GM18873 (cell line): ENCODE measurements around the gene UBXN10.
"Not testable (repeated sequence)": the region's sequence is repeated elsewhere in the genome, so short reads cannot be mapped to it uniquely, and the experiment has no call there.

Experiments used
- ATAC-seq: cut with Tn5 transposase; IDR thresholded peaks from one replicate; pipeline ENCODE4 v1.9.1; 2021; ENCODE audit warnings: mild to moderate bottlenecking, moderate library complexity, moderate number of reproducible peaks; ENCODE audit not compliant: unreplicated experiment, low FRiP score

The UBXN10 gene

DNA sequence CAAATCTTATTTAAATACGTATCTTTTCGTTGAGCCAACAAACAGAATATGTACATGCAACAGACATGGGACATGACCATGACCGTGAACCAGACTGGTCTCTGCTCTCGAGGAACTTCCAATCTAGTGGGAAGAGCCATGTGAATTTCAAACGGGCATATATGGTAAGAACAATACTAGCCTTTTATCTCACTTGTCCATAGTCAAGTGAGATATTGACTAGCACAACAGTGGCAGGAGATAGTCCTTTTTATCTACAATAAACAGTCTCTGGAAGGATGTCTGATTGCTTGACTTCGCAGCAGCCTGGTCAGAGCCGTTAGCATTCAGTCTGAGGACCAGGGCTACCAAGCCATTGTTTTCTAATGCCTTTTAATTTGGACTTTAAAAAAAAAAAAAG is 13.0 kb downstream of the UBXN10 start:
- ATAC-seq = no peak

DNA sequence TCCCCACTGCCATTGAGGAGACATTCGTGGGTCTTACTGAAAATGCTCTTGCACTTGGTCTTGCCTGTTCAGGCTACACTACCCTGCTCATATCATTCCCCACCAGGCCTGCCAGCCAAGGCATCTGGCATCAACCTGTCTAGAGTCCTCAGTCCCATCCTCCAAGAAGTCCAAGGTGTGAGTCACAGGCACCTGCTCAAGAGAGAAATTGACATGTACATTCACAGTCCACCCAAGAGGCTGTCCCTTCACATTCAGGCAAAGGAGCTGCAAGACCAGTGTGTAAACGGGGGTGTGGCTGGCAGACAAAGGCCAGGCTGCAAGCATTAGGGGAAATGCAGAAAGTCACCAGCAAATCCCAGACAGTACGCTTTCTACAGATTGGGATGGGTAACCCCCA is 13.5 kb downstream of the UBXN10 start:
- ATAC-seq = no peak

DNA sequence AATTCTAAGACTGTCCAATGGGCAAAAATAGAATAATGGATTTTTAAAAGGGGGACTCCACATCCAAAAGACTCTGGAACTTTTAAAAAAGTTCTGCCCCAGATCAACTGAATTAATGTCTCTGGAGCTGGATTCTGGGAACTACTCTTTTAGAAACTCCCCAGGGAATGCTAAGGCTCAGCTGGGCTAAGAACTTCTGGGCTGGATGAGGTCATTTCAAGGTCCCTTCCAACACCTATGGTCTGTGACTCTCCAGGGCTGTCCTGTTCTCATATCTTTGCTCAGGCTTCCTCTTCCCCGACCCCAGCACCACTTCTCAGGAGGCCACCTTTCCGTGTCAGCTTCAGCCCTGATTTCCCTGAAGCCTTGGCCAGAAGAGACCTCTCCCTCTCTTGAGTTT is 13.9 kb downstream of the UBXN10 start:
- ATAC-seq = no peak

DNA sequence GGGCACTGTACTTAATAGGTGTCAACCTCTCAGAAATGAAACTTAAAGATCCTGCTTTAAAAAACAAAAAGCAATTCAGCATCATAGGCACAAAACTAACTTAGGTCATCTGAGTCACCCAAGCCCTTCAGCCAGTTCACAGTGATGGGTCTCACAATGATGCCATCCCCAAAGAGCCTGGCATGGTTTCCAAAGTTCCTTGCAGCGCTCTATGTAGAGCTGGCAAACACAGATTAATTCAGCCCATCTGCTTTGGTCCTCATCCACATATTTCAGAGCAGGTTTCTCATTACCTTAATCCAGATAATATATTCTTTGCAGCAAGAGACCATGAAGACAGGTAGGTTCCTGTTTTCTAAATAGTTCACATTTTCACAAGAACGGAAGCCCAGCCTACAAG is 15.1 kb downstream of the UBXN10 start:
- no peak for ATAC-seq

DNA sequence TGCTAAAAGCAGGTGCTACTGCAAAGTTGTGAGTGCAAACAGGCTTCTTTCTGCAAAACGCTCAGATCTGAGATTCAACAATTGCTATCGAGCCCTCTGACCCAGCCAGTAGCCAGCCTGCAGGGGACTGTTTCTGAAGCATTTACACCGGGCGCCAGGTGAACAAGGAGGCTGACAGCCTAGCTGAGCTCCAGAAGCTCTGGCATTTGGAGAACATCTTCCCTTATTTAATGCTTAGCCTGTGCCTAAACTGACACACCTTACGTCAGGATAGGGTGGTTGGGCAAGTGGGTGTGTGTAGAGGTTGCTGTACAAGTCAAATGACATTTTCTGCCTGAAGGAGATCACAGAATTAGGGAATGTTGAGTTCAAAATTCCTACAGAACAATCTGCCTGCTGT is 16.3 kb downstream of the UBXN10 start:
- ATAC-seq = no peak

DNA sequence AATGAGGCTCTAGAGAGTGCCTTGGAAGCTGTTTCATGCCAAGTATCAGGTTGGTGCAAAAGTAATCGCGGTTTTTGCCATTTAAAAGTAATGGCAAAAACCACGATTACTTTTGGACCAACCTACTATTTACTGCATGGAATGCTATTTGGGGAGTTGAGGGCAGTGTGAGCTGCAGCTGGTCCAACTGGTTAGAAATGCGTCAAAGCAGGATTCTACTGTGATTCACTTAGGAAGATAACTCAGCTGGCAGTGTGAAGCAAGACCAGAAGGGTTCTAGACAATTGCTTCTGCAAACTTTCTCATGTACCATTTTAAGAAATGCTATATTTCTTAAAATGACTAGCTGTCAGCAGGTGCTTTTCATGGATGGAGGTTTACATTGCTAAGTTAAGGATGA is 21.6 kb downstream of the UBXN10 start:
- no peak for ATAC-seq

DNA sequence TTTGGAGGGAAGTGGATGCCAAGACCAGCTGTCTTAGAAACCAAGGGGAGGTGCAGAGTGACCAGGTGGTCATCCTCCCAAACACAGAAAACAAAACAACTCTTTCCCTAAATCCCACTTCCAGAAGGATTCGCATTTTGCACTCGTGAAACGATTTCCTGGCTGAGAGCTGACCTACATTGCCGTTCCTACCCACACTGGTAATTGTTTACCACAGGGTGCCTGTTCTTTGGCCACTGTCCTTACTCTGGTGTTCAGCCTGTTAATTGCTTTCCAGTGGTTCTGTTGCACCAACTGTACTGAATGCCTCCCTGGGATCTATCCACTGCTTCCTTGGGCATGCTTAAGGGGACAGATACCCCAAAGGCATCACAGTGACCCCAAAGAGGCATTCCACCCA is 23.6 kb downstream of the UBXN10 start:
- ATAC-seq = no peak

DNA sequence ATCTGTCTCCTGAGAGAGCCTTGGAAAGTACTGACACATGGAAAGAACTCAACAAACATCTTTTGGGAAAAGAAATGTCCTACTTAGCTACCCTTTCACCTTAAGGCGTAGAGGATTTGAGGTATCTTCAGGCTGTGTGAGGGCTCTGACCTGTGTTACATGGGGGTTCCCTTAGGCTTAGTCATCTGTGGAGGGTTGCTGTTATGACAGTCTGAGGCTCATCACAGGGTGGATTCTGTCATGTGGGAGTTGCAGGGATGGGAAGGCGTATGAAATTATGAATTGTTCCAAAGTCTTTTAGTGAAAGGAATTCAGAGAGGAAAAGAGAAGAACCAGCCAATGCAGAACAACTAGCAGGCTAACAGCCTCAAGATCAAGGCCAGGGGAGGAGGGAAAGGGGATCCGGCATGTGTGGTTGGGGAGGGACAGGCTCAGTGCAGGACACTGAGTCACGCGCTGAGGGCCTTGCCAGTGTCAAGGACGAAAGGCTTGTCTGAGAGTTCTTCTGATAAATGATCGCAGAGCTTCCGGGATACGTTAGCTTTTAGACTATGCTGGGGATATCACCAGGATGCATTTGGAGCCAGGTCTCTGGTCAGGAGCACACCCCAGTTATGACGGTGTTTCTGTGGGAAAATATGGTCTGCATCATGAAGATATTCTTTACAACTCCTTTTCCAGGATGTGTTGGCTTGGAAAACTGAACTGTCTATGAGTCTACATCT is 25.0 kb downstream of the UBXN10 start:
- no peak for ATAC-seq

DNA sequence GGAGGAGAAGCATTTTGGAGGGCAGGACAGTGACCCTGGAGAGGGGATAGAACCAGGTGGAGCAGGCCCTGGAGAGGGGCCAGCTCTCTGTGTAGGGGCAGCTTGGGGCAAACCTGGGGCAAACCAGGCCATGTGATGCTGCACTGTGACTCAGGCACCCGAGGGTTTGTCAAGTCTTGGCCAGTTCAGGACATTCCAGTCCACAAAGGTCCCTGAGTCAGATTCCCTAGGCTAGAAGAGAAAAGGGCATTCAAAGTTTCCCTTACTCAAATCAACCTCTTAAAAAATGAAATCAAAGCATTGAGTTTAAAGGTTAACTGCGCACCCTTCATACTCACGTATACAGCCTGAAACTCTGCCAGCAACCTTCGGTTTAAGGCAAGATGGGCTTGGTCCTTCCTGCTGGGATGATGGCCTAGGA is 25.6 kb downstream of the UBXN10 start:
- ATAC-seq = no peak

DNA sequence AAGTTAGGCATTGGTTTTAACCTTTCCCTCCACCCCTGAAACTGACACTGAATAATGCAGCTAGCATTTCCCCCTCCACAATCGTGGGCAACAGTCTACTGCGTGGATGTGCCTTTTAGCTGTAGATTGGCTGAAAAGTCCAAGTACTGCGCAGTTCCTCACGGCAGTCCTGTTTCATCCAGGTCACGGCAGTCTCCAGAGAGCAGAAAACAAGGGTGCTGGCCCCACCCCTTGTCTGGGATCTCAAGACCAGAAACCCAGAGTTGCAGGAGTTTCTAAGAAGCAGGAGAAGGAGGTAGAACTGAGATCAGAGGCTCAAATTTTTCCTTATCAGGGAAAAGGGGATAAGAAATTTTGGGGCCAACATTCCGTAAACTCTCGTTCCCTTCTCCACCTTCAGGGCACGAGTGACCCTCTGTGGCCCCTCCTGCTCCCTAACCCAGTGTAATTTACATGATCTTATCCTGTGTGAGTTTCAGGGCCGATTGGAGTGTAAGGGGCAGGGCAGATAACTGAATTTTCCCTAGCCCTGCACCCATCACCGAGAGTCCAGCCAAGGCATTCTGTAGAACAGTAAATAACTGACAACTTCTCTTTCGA is 26.3 kb downstream of the UBXN10 start:
- no peak for ATAC-seq

DNA sequence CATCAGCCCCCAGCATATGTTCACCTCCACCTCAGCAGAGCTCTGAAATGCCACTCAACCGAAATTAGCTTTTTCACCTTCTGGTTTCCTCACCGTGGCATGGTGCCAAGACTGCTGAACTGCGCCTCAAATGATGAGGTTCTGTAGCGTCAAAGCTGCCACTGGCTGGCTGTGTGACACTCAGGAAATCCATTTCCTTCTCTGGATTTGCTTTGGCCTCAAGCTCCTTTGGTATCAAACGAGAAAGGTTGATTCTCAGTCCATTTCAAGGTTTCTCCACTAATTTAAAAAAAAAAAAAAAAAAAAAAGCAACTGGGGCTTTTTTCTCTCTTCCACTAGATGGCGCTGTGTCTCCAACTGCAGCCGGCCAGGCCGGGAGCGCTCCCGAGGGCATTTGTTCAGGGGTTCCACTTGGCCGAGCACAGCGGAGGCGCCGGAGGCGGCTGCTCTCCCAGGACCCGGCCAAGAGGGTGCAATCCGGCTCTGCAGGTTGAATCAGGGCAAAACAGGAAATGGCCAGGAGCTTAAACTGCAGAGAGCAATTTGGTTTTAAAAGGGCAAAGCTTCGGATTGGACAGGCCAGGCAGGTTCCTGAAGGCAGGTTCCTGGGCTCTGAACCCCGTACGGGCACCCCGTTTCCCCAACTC is 26.9 kb downstream of the UBXN10 start:
- no peak for ATAC-seq

DNA sequence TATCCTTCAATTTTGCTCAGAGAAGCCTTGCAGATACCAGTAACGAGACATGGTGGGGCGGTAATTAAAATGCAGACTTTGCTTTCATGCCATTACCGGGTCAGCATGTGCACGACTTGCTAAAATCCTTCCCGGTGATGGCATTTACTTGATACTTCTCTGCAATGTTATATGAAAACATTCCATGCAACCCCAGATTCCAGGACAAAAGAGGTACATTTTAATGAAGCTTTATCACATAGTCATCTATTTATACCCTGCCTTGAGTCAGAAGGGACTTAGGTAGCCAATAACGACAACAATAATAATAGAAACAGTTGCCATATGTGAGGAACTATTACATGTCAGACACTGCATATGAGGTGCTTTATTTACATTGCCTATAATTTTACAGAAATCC is 29.8 kb downstream of the UBXN10 start:
- ATAC-seq = no peak

DNA sequence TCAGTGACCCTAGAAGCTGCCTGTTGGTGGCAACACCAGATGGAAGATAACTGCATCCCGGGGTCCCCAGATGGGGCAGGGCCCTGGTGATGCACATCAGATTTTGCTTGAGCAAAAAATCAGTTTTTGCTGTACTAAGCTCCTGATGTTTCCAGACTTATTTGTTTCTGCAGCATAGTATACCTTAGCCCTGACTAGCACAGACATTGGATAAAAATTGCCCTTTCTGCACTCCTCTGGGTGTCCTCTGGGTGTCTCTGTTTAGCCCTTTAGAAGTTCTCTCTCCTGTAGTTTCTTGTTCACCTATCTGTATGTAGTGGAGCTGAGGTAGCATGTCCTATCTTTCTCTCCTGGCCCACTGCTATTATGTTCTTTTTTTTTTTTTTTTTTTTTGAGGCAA is 30.7 kb downstream of the UBXN10 start:
- no peak for ATAC-seq

DNA sequence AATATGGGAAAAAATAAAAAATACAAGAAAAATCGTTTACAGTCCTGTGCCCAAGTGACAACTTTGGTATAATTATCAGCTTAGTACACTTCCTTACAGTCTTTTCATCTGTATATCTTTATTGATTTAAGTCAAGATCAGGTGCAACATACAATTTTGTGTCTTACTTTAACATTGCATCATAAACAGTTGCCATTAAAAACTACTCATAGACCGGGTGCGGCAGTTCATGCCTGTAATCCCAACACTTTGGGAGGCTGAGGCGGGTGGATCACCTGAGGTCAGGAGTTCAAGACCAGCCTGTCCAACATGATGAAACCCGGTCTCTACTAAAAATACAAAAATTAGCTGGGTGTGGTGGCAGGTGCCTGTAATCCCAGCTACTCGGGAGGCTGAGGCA is 33.2 kb downstream of the UBXN10 start:
- not testable (repeated sequence) for ATAC-seq

DNA sequence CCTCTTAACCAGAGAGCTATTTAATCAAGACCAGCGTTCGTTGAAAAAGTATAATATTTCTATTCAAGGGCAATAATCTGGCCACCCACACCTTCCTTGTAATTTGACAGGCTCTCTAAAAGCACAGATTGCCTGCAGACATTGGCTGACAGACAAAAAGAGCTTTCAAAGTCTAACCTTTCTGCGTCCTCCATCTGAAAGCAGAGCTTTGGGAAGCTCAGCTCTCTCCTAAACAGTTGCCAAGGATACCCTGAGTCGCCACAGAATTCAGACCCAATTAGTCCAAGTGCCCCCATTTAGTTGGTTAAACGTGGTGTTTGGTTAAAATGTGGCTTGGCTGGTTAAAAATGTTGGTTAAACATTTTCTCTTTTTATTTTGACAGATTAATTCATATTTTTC is 34.1 kb downstream of the UBXN10 start:
- no peak for ATAC-seq

DNA sequence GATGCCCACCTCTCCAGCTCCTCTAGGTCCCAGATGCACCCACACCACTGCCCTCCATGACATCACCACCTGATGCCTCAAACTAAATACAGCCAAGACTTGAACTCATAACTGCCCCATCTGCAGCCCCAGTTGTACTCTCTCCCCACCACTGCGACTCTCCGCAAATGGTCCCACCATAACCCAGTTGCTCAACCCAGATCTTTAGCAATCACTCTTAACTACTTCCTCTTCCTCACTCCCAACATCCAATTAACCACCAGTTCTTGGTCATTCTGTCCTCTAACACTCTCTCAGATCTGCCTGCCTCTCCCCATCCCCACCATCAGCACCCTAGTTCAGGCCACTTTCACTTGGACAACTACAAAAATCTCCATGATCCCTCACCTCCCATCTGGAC is 37.2 kb downstream of the UBXN10 start:
- ATAC-seq = no peak

DNA sequence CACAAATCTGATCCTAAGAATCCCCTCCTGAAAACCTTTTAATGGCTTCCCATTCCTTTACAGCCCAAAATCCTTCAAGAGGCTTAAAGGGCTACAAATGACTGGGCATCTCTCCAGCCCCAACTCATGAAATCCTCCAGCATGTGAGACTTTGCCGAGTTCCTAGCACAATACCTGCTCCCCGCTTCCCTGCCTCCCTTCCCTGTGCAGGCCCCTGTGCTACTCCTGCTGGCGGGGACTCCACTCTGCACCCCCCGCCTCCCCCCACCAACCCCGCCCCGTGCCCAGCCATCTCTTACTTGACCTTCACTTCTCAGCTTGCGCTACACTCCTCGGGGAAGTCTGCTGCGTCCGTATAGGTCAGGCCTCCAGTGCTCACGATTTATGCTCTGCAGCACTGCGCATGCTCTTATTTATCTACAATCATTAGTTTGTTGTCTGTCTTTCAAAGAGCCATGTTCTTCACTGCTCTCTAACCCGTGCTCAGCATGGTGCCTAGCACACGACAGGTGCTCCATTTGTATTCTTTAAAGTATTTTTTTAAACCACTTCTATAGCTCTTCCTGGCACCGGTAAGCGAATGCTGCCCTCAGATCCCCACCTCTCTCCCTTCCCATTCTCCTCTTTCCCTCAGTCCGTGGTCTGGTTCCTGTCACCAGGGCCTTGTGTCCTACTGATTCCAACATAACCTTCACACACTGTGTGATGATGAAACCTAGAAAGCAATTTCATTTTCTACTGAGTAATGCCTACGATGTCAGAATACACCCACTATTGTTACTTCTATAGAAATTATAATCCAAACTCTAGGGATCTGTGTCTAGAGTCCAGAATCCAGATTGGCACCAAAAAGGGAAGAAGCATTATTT is 37.9 kb downstream of the UBXN10 start:
- no peak for ATAC-seq

DNA sequence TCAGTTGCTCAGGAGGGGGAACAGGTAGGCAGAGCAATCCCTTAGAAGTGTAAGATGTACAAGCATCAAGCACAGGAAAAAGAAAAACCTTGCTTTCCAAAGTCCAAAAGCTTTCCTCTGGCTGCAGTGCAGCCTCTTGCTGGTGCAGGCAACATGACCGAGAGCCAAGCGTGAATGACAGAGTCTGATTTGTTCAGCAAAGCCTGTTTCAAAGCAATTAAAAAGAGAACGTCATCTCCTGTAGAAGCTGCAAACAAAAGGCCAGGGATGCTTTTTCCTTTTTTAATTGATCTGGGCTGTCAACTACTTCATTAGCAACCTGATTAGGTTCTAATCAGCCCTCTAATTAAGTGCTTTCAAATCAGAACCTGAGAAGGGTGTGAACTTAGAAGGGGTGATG is 38.6 kb downstream of the UBXN10 start:
- ATAC-seq = no peak

DNA sequence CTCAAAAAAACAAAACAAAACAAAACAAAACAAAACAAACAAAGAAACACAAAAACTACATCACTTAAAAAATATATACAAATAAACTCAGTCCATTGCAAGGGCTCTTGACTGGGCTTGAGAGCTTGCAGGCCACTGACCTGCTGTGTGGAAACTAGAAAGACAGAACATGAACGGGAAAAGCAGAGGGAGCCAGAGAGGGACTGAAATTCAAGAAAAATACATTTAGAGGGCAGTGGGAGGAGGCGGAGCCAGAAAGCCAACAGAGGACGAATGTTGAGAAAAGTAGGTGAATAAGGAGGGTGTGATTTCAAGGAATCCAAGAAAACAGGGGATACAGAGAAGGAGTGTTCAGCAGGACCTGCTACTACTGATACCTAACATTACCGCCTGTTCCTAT is 41.8 kb downstream of the UBXN10 start:
- ATAC-seq = no peak

DNA sequence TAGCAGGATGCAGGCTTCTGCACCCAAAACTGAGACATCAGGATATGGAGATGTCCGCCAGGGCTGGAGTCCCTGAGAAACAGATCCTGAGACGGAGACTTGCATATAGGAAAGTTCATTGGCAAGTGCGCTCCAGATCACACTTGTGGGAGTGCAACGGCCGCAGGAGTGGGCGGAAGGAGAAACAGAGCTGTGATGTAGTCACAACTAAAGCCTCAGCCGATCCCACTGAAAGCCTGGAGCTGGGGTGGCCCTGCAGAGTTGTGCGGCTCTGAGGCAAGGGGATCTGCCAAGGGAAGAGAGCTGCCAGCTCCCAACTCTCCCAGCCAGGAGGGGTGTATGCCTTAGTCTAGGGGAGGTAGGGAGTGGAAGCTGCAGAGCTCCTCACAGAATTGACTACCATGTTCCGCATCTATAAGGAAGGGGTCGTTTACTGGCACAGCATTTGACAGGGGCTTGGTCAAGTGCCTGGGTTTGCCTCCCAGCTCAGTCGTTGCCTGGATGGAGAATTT is 42.5 kb downstream of the UBXN10 start:
- ATAC-seq = no peak

DNA sequence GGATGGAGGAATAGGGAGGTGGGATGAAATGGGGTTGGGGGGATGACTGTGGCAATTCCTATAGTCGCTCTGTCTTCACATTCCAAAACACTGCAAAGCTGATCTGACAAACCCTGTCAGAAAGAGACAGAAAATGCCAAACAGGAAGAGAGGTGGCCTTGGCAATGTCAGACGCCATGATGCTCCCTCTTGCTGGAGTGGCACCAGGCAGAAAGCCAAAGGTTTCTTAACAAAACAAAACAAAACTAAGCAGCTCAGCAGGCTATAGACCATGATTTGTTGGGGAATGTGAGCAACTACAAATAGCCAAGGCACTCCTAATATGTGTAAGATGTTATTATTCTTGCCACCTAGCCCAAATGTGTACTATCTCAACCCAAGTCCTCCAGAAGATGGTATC is 43.3 kb downstream of the UBXN10 start:
- no peak for ATAC-seq
